Left ventricle myocardium inferior (tissue), 1 donor: Measurements from ENCODE around the gene ARHGAP25. TPM values are rescaled to one million over a fixed set of nuclear protein-coding genes. Genes with fewer than 3 reads are reported as not detected.

Experiments used
- DNase-seq: peaks from one replicate; pipeline ENCODE4 v3.0.0-alpha.2; 2020
- H3K27ac ChIP-seq: fragments of 200-600 bp; replicated peaks from 2 replicates; pipeline ENCODE4 v1.8.0; 2021
- H3K27me3 ChIP-seq: fragments of 200-600 bp; 2 replicates; pipeline ENCODE4 v1.8.0; 2021; ENCODE audit warnings: low read depth
- H3K36me3 ChIP-seq: fragments of 200-600 bp; 2 replicates; pipeline ENCODE4 v1.8.0; 2021
- H3K4me1 ChIP-seq: fragments of 200-600 bp; 2 replicates; pipeline ENCODE4 v1.8.0; 2021
- H3K4me3 ChIP-seq: fragments of 200-600 bp; 2 replicates; pipeline ENCODE4 v1.8.0; 2021; ENCODE audit warnings: mild to moderate bottlenecking, moderate library complexity
- H3K9me3 ChIP-seq: fragments of 200-600 bp; replicated peaks from 2 replicates; pipeline ENCODE4 v1.8.0; 2021
- CTCF ChIP-seq: fragments of 200-600 bp; IDR thresholded peaks from 2 replicates; pipeline ENCODE4 v1.8.0; 2021; ENCODE audit warnings: antibody characterized with exemption, mild to moderate bottlenecking, borderline replicate concordance
- intact Hi-C: fragments of 100-400 bp; cut with micrococcal nuclease; formaldehyde crosslinking; loops from one replicate; pipeline ENCODE4 v1.11.0; 2022
- total RNA-seq: library from RNA; stranded (reverse); fragmentation: NEBNext Ultra II Directional; extraction: Animal tissue kit (Norgen Biotek cat#: 25700); gene quantifications from one replicate; pipeline ENCODE4 v1.2.1, GENCODE V29; 2021
- donor health status: DM: no; HTN: yes; CAD: no; lungs with severe emphysema.

Gene ARHGAP25
- total RNA-seq, 1 donor from 2014 or later: 5.3 TPM

DNA sequence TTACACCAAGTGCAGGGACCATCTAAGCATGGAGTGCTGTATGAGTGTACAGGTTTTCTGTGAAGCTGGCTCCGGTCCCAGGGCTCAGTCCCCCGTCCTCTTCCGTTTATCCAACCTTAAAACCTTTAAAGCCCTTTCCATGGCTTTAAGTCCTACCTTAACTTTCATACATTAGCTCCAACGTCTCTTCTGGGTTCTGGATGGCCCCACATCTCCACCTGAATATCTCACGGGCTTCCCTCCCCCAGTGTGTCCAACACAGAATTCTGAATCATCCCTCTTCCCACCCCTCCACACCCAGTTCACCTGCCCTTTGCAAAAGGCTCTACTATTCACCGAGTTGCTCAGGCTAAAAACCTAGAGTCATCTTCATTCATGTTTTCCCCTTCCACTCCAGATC, 12.8 kb downstream of the ARHGAP25 start:
- intact Hi-C loops: no loop called here
- Histone ChIP-seq H3K9me3 (no peaks in the 10 kb centered on the region), H3K36me3 (no peaks in the 10 kb centered on the region), H3K27ac (no peak overlapping the region), H3K4me3 (no peak overlapping the region), H3K4me1 (no peaks in the 10 kb centered on the region), H3K27me3 (peaks cover 8% of the 10 kb centered on the region)
- DNase-seq: no peak
- no peak for TF ChIP-seq CTCF

DNA sequence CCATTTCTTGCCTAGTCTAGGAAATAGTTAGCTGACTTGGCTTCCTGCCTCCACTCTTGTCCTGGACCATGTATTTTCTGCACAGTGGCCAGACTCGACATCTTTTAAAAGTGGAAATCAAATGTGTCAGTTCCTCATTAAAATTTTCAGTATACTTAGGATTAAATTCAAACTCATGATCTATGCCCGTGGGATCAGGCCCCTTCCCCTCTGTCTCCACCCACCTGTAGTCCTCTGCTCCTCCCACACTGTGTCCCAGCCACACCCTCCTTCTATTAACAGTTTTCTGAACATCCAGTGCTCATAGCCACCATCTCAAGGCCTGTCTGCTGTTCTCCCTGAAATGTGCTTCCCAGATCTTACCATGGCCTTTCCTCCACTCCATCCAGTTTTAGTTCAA, 13.3 kb downstream of the ARHGAP25 start:
- Histone ChIP-seq H3K4me1 (no peaks in the 10 kb centered on the region), H3K9me3 (no peaks in the 10 kb centered on the region), H3K4me3 (no peak overlapping the region), H3K27ac (no peak overlapping the region), H3K27me3 (peaks cover 8% of the 10 kb centered on the region), H3K36me3 (no peaks in the 10 kb centered on the region)
- DNase-seq: no peak
- intact Hi-C loops: no loop called here
- TF ChIP-seq CTCF: no peak

DNA sequence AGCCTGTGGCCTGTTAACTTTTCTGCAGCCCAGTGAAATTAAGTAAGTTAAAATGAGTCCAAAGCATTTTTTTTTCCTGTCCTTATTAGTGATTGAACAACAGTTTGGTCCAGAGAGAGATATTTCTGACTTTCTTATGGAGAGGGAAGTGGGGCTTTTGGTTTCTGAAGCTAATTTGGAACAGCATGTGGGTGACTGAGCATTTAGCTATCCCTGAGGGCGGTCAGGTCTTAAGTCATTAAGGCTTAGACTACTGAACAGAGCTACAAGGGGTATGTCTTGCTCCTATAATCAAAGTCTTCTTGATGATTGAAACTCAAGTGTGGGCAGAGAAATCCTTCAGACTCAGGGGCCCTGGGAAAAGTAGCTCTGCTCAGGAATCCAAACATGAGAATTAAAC, 14.0 kb downstream of the ARHGAP25 start:
- Histone ChIP-seq H3K36me3 (no peaks in the 10 kb centered on the region), H3K4me1 (no peaks in the 10 kb centered on the region), H3K27ac (no peak overlapping the region), H3K27me3 (peaks cover 8% of the 10 kb centered on the region), H3K4me3 (no peak overlapping the region), H3K9me3 (no peaks in the 10 kb centered on the region)
- intact Hi-C loops: no loop called here
- TF ChIP-seq CTCF: no peak
- no peak for DNase-seq

DNA sequence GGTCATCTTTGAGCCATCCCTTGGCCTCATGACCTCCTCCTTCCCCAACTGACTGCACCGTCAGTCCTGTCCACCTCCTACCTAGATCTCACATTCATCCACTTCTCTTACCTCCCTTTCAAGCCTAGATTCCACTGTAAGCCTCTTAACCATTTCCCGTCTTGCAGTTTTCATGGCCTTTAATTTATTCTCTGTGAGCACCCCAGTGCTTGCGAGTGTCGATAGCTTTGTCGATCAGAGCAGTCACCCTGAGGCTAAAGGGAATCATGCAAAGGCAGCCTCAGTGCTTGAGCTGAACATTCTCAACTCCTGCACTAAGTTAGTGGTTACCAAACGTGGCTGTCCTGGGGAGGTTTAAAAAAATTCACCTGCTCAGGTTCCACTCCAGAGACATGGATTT, 14.7 kb downstream of the ARHGAP25 start:
- Histone ChIP-seq H3K4me3 (no peak overlapping the region), H3K27ac (no peak overlapping the region), H3K4me1 (peaks cover under 1% of the 10 kb centered on the region), H3K9me3 (no peaks in the 10 kb centered on the region), H3K36me3 (no peaks in the 10 kb centered on the region), H3K27me3 (peaks cover 8% of the 10 kb centered on the region)
- no peak for TF ChIP-seq CTCF
- intact Hi-C loops: no loop called here
- no peak for DNase-seq

GRCh38 chr2:68750592-68751396, 16.2 kb downstream of the ARHGAP25 start:
- DNase-seq: no peak

More at GRCh38 chr2:68750592-68751396, 16.2 kb downstream of the ARHGAP25 start:
- TF ChIP-seq CTCF: no peak
- Histone ChIP-seq H3K27me3 (peaks cover 4% of the 10 kb centered on the region), H3K9me3 (no peaks in the 10 kb centered on the region), H3K27ac (no peak overlapping the region), H3K4me3 (no peak overlapping the region), H3K36me3 (no peaks in the 10 kb centered on the region), H3K4me1 (peaks cover 15% of the 10 kb centered on the region)
- intact Hi-C loops: loop anchor here (5.0 kb wide), 2 partner anchors 87 to 157 kb away; no protein-coding TSS in a partner anchor
